NCI-H2196 treated with DMSO at 0.1 percent for 48 hours (cell line): Measurements from ENCODE around the gene KRTCAP2.
"Not testable (repeated sequence)": the region's sequence is repeated elsewhere in the genome, so short reads cannot be mapped to it uniquely, and the experiment has no call there.

Experiments
- DNase-seq: peaks from one replicate; lab custom pipeline; 2025; ENCODE audit not compliant: unreplicated experiment; lab: John Stamatoyannopoulos, UW

Gene KRTCAP2

DNA sequence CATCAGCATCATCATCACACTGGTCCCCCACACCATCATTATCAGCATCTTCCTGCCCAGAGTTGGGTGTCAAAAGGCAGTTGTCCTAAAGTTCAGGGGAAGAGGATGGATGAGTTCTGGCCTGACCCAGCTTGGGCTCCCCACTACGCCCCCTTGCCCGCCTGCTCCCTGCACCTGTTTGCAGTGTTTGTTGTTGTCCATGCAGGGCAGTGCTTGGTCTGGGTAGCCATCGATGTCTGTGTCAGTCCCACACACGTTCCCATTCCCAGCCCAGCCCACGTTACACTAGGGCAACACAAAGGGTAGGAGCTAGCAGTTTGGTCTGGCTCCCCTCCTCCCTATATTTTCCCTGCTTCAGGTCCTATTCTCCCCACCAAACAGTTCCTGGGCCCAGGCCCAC, 27.8 kb upstream of the KRTCAP2 start:
- DNase-seq: no peak

DNA sequence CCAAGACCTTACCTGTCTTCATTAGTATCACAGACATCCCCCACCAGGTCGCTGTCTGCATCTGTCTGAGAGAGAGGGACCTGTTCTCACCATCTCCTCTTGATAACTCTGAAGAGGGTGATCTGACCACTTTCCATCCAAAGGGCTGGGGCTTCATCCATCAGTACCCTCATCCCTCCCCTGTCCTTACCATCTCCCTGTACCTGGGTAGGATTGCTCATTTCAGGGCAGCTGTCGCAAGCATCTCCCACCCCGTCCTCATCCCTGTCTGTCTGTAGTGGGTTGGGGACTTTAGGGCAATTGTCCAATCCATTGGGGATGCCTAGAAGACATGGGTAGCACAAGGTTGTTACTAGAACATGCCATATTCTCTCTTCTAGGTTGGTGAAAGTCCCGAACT, 26.7 kb upstream of the KRTCAP2 start:
- no peak for DNase-seq

DNA sequence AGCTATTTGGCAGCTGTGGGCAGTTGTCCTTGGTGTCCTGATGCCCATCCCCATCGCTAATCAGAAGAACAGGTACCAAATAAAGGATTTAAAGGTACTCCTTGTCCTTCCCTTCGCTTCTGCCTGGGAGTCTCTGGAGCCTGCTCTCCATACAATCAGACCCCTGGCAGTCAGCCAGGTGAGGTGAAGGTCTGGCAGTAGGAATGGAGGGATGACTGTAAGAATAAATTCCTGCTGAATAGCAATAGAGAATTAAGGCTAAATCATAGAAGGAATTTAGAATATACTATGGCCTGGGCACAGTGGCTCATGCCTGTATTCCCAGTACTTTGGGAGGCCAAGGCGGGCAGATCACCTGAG, 25.4 kb upstream of the KRTCAP2 start:
- no peak for DNase-seq

- DNase-seq: no peak
These were observed 24.9 kb upstream of the KRTCAP2 start for GRCh38 chr1:155197901-155198546.

- DNase-seq: no peak
These were observed 24.0 kb upstream of the KRTCAP2 start for GRCh38 chr1:155196893-155197638.

DNA sequence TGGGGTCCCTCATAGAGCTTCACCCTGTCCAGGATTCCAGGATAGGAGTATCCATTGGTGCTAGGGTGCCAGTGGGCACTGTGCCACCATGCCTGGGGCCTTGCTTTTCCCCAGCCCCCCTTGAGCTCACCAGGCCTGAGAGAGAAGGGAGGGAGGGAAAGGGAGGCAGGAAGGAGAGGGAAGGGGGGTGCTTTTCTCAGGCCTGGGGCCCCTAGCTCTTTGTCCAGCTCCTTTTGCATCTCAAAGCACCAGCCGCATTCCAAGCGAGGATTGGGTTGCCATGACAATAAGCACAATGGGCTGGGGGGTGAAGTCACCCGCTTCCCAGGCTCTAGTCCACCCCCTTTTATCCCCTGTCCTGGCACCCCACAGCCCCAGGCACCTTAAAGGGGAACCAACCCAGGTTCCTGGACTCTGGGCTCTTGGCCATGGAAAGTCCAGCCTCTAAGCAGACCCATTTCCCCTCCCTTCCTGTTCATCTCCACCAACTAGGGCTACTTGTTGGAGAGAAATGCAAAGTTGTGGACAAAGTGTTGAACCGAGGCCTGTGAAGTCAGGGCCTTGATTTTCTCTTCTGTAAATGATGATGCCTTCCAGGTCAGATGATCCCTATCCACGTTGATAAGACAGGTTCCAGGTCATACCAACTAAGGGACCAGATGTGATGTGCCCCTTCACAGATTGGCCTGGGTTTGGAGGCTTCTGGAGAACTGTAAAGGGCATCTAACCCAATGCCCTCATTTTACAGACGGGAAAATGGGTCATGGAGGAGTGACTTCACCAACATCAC, 23.2 kb upstream of the KRTCAP2 start:
- DNase-seq: no peak

GRCh38 chr1:155195201-155196102, 22.3 kb upstream of the KRTCAP2 start:
- no peak for DNase-seq

GRCh38 chr1:155193991-155194240, 20.8 kb upstream of the KRTCAP2 start:
- DNase-seq: not testable (repeated sequence)

- peak; percentile 77 for DNase-seq
These were observed 20.3 kb upstream of the KRTCAP2 start for GRCh38 chr1:155193275-155193990.

GRCh38 chr1:155192346-155193274, 19.5 kb upstream of the KRTCAP2 start:
- DNase-seq: peak; percentile 48

DNA sequence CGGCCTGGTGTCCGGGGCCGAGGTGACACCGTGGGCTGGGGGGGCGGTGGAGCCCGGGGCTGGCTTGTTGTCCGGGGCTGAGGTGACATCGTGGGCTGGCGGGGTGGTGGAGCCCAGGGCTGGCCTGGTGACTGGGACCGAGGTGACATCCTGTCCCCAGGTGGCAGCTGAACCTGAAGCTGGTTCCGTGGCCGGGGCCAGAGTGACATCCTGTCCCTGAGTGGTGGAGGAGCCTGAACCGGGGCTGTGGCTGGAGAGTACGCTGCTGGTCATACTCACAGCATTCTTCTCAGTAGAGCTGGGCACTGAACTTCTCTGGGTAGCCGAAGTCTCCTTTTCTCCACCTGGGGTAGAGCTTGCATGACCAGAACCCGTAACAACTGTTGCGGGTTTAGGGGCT, 18.8 kb upstream of the KRTCAP2 start:
- no peak for DNase-seq

DNA sequence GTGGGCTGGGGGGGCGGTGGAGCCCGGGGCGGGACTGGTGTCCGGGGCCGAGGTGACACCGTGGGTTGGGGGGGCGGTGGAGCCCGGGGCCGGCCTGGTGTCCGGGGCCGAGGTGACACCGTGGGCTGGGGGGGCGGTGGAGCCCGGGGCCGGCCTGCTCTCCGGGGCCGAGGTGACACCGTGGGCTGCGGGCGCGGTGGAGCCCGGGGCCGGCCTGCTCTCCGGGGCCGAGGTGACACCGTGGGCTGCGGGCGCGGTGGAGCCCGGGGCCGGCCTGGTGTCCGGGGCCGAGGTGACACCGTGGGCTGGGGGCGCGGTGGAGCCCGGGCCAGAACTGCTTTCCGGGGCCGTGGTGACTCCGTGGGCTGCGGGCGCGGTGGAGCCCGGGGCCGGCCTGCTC, 16.8 kb upstream of the KRTCAP2 start:
- DNase-seq: not testable (repeated sequence)

GRCh38 chr1:155188268-155188667, 15.2 kb upstream of the KRTCAP2 start:
- DNase-seq: no peak

DNA sequence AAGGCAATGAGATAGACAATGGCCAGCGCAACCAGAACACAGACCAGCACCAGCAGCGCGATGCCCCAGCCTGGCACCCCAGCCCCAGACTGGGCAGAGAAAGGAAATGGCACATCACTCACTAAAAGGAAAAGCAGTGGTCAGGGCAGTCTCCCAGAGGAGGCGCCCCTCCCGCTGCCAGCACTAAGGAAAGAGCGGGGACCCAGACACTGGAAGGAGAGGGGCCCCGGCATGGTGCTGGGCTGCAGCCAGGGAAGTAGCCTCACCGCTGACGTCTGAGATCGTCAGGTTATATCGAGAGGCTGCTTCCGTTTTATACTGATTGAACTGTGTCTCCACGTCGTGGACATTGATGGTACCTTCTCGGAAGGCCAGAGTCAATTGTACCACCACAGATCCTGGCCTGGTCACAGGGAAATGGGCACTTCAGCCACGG, 14.4 kb upstream of the KRTCAP2 start:
- DNase-seq: no peak

DNA sequence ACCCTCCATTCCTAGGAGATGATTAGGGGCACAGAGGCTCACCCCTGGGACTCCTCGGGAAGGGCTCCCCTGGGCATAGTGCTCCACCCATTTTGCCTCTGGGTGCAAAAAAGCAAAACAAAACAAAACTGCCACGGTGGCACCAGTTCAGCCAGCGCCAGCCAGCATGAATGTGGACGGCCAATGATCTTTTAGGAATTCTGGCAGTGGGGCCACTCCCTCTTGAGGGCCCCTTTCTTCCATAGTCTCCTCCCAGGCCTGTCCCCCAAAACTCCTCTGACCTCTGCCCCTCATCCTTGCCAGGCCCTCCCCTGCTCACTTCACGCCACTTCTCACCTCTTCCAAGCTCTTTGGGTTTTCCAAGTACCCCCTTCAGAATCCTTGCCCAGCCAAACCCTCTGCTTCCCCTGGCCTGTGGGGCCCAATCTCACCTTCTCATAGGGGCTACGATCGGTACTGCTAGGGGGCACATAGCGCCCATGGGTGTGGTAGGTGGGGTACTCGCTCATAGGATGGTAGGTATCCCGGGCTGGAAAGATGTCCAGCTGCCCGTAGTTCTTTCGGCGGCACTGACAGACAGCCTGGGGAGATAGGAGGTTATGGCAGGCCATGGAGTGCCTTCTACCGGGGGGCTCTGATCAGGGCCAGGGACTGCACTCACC, 13.8 kb upstream of the KRTCAP2 start:
- no peak for DNase-seq

- DNase-seq: no peak
These were observed 13.1 kb upstream of the KRTCAP2 start for GRCh38 chr1:155186067-155186793.

DNA sequence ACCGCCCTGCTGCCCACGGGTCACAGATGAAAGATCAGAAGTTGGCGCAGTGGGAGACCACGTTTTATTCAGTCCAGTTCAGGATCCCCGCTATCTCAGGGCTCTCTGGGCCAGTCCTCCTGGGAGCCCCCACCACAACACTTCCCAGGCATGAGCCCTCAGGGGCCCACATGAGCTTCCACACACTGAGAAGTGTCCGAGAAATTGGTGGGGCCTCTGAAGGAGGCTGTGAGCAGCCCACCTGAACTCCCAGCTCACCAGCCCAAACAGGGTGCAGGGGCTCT, 12.6 kb upstream of the KRTCAP2 start:
- no peak for DNase-seq
